HepG2 (cell line): Measurements from ENCODE around the gene TAS2R40. TPM values are rescaled to one million over a fixed set of nuclear protein-coding genes. Genes with fewer than 3 reads are reported as not detected.

Experiments
- ATAC-seq: fragments of 200-7000 bp; cut with Tn5 transposase; 3 replicates; pipeline ENCODE4 v1.9.1; 2020; ENCODE audit warnings: mild to moderate bottlenecking, moderate library complexity
- BruUV-seq: library from RNA; stranded (reverse); fragments of 400-500 nt; replicated peaks from 2 replicates; lab custom pipeline; 2021; lab: Mats Ljungman, UMichigan
- CTCF ChIA-PET: fragments of 300-600 bp; formaldehyde crosslinking; extraction: SDS; loops from one replicate; lab custom pipeline; 2021; ENCODE audit warnings: low total read pairs, inconsistent platforms, low intra/inter-chr PET ratio; lab: Yijun Ruan, JAX
- POLR2A ChIA-PET: fragments of 350-600 bp; sonication (Branson Sonifier 250); formaldehyde crosslinking; loops from one replicate; lab custom pipeline; 2020; ENCODE audit warnings: antibody characterized with exemption, inconsistent platforms; lab: Yijun Ruan, JAX
- DNase-seq: peaks from one replicate; pipeline ENCODE4 v3.0.0-alpha.2; 2015; ENCODE audit warnings: low spot score
- FAIRE-seq: peaks from 3 replicates; lab custom pipeline; 2011; peaks lifted over from hg19 to GRCh38; lab: Jason Lieb, UNC
- H2AFZ ChIP-seq: one replicate; pipeline ENCODE4 v1.6.1; 2011; ENCODE audit warnings: low read length, inconsistent platforms
- H3K27ac ChIP-seq: fragments of 300-600 bp; 3 replicates; pipeline ENCODE4 v1.8.0; 2011; ENCODE audit warnings: mixed run types, mild to moderate bottlenecking, mixed read lengths, low read length, inconsistent platforms; ENCODE audit not compliant: insufficient read depth; ENCODE audit errors: extremely low read length
- H3K27me3 ChIP-seq, 2 experiments: fragments of 200-600 bp in 1 of 2; 2 replicates in 1 of 2; 3 replicates in 1 of 2; pipeline versions ENCODE4 v1.6.0 to v1.8.0; 2011; ENCODE audit warnings: low read length in 2 of 2, mild to moderate bottlenecking in 2 of 2, moderate library complexity in 2 of 2, inconsistent platforms in 1 of 2; ENCODE audit not compliant: insufficient read depth in 2 of 2, control insufficient read depth in 1 of 2
- H3K36me3 ChIP-seq, 2 experiments: fragments of 200-600 bp in 1 of 2; replicated peaks in 1 of 2; 2 replicates in 1 of 2; 3 replicates in 1 of 2; pipeline versions ENCODE4 v1.5.1 to v1.8.0; 2011; ENCODE audit warnings: low read length in 2 of 2, inconsistent platforms in 1 of 2; ENCODE audit not compliant: insufficient read depth in 2 of 2, control insufficient read depth in 1 of 2
- H3K4me1 ChIP-seq: 2 replicates; pipeline ENCODE4 v1.5.1; 2012; ENCODE audit warnings: low read length, inconsistent platforms; ENCODE audit not compliant: insufficient read depth
- H3K4me2 ChIP-seq: 2 replicates; pipeline ENCODE4 v1.6.0; 2011; ENCODE audit warnings: low read depth, low read length, inconsistent platforms
- H3K4me3 ChIP-seq, 3 experiments: fragments of 200-600 bp in 1 of 3; sonication (generic), shearing (Covaris generic) in 1 of 3; replicated peaks in 1 of 3; 2 replicates each; pipeline ENCODE4 v1.5.1; 2011 to 2016; ENCODE audit warnings: low read length in 3 of 3, inconsistent platforms in 2 of 3, low read depth in 2 of 3, mild to moderate bottlenecking in 2 of 3, control low read depth in 1 of 3, mixed read lengths in 1 of 3; ENCODE audit not compliant: insufficient read depth in 1 of 3
- H3K79me2 ChIP-seq: one replicate; pipeline ENCODE4 v1.6.1; 2011; ENCODE audit warnings: low read length, inconsistent platforms; ENCODE audit not compliant: insufficient read depth
- H3K9ac ChIP-seq: 2 replicates; pipeline ENCODE4 v1.6.0; 2011; ENCODE audit warnings: mild to moderate bottlenecking, low read depth, low read length, inconsistent platforms; ENCODE audit not compliant: insufficient read depth
- H3K9me3 ChIP-seq: 2 replicates; pipeline ENCODE4 v1.5.1; 2012; ENCODE audit warnings: mild to moderate bottlenecking, low read length
- H4K20me1 ChIP-seq: 2 replicates; pipeline ENCODE4 v1.6.0; 2011; ENCODE audit warnings: inconsistent platforms, mild to moderate bottlenecking, low read length, moderate library complexity; ENCODE audit not compliant: insufficient read depth
- HNRNPK ChIP-seq: fragments of 200-400 bp; formaldehyde crosslinking; IDR thresholded peaks from 2 replicates; pipeline ENCODE4 v1.6.1; 2018; ENCODE audit warnings: low read length, low read depth, moderate library complexity, mild to moderate bottlenecking; ENCODE audit not compliant: poor library complexity, severe bottlenecking
- KAT2B ChIP-seq: fragments of 150-350 bp; IDR thresholded peaks from 2 replicates; pipeline ENCODE4 v1.6.1; 2014; ENCODE audit warnings: low read depth, low read length, borderline replicate concordance
- MAZ ChIP-seq, 2 experiments: sonication (generic) in 1 of 2; formaldehyde crosslinking in 1 of 2; IDR thresholded peaks; 2 replicates each; pipeline versions ENCODE4 v1.5.0 to v1.6.1; 2012 to 2020; ENCODE audit warnings: low read depth in 2 of 2, mild to moderate bottlenecking in 2 of 2, borderline replicate concordance in 1 of 2, improper control_type of control experiment in 1 of 2, low read length in 1 of 2, missing genetic modification reagents in 1 of 2, moderate library complexity in 1 of 2
- ZBTB38 ChIP-seq: sonication (generic); formaldehyde crosslinking; IDR thresholded peaks from 2 replicates; pipeline ENCODE4 v1.5.1; 2020; ENCODE audit warnings: mild to moderate bottlenecking, missing genetic modification reagents
- ZBTB7B ChIP-seq: sonication (generic); formaldehyde crosslinking; IDR thresholded peaks from 2 replicates; pipeline ENCODE4 v1.4.0; 2020; ENCODE audit warnings: missing genetic modification reagents
- ZNF598 ChIP-seq: sonication (generic); formaldehyde crosslinking; IDR thresholded peaks from 2 replicates; pipeline ENCODE4 v1.5.1; 2020; ENCODE audit warnings: mild to moderate bottlenecking, missing genetic modification reagents, borderline replicate concordance
- ZNF687 ChIP-seq: sonication (generic); formaldehyde crosslinking; IDR thresholded peaks from 2 replicates; pipeline ENCODE4 v1.5.1; 2020; ENCODE audit warnings: mild to moderate bottlenecking, missing genetic modification reagents, moderate library complexity
- ZNF703 ChIP-seq: sonication (generic); formaldehyde crosslinking; IDR thresholded peaks from 2 replicates; pipeline ENCODE4 v1.5.1; 2020; ENCODE audit warnings: missing genetic modification reagents, mild to moderate bottlenecking, moderate library complexity, borderline replicate concordance
- WGBS: methylation state at CpG from one replicate; pipeline ENCODE4 v1.1.6; 2017; ENCODE audit warnings: low lambda C conversion rate; 5-methylcytosine and 5-hydroxymethylcytosine counted together
- in situ Hi-C: cut with HindIII; loops from 2 replicates; pipeline ENCODE4 v1.10.0; 2017; ENCODE audit warnings: low pct_unique_long_range_greater_than_20kb; ENCODE audit not compliant: extremely low pct_ligation_motif_present
- intact Hi-C: fragments of 100-400 bp; cut with micrococcal nuclease; formaldehyde crosslinking; loops from one replicate; pipeline ENCODE4 v1.10.0; 2022; ENCODE audit not compliant: unreplicated experiment
- polyA plus RNA-seq, 8 experiments: library from polyadenylated mRNA; depleted of rRNA in 3 of 8; stranded (reverse) in 7 of 8; unstranded in 1 of 8; fragments of >200 nt; fragmentation: Illumina TruSeq in 4 of 8; extraction: Trizol in 4 of 8; gene quantifications; 2 replicates each; pipeline versions ENCODE4 v1.2.1 to v1.2.3, GENCODE V29; 2011 to 2016; ENCODE audit warnings: low read depth in 4 of 8, missing spikeins in 1 of 8, mixed read lengths in 1 of 8; ENCODE audit not compliant: insufficient read depth in 1 of 8
- total RNA-seq, 5 experiments: library from RNA; depleted of rRNA; stranded (reverse); fragments of >200 nt; fragmentation: Illumina TruSeq; extraction: Trizol; gene quantifications; 2 replicates each; pipeline ENCODE4 v1.2.3, GENCODE V29; 2016; ENCODE audit warnings: low read depth in 1 of 5
- TF ChIP-seq, protein P1 (sequence below): sonication (generic); formaldehyde crosslinking; IDR thresholded peaks from 2 replicates; pipeline ENCODE4 v1.4.0; 2020; ENCODE audit warnings: missing genetic modification reagents

Gene TAS2R40
- total and polyA plus RNA-seq, 2 of the 13 experiments (the other 11 are each of a cell fraction or from before 2014, with no cell fraction given) = not detected

DNA sequence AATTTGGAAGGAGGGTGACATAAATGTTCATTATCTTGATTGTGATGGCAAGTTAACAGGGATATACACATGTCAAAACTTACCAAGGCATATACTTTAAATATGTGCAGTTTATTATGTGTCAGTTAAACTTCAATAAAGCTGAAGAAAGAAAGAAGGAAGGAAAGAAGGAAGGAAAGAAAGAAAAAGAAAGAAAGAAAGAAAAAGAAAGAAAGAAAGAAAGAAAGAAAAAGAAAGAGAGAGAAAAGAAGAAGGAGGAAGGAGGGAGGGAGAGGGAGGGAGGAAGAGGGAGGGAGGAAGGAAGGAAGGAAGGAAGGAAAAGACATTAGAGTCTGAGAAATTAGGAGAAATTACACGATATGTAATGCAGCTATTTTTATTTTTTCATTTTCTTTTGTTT is 25.5 kb downstream of the TAS2R40 start:
- Histone ChIP-seq H3K4me2 (no peak overlapping the region), H3K4me3 (no peak overlapping the region), H3K79me2 (no peaks in the 10 kb centered on the region), H3K4me1 (peaks cover 32% of the 10 kb centered on the region), H3K9me3 (no peaks in the 10 kb centered on the region), H3K27ac (no peak overlapping the region), H3K36me3 (no peaks in the 10 kb centered on the region), H3K9ac (no peak overlapping the region), H4K20me1 (no peaks in the 10 kb centered on the region), H2AFZ (no peak overlapping the region), H3K27me3 (no peaks in the 10 kb centered on the region)
- no peak for DNase-seq
- in situ Hi-C loops = no loop called here
- CTCF ChIA-PET = no interaction called here
- BruUV-seq = no TSS peak
- ATAC-seq = no peak
- no peak for TF ChIP-seq ZNF598 (CRISPR knock-in tag)
- no peak for TF ChIP-seq MAZ (IDR thresholded peaks at IDR 0.05; ENCODE audit: borderline replicate concordance, low read depth, low read length)
- TF ChIP-seq MAZ (CRISPR knock-in tag; IDR thresholded peaks at IDR 0.05; ENCODE audit: low read depth) = no peak
- no peak for TF ChIP-seq ZBTB7B
- TF ChIP-seq HNRNPK = peak; percentile 8
- no peak for TF ChIP-seq KAT2B
- no peak for TF ChIP-seq ZNF687
- no peak for TF ChIP-seq ZBTB38 (CRISPR knock-in tag)
- TF ChIP-seq, protein P1, sequence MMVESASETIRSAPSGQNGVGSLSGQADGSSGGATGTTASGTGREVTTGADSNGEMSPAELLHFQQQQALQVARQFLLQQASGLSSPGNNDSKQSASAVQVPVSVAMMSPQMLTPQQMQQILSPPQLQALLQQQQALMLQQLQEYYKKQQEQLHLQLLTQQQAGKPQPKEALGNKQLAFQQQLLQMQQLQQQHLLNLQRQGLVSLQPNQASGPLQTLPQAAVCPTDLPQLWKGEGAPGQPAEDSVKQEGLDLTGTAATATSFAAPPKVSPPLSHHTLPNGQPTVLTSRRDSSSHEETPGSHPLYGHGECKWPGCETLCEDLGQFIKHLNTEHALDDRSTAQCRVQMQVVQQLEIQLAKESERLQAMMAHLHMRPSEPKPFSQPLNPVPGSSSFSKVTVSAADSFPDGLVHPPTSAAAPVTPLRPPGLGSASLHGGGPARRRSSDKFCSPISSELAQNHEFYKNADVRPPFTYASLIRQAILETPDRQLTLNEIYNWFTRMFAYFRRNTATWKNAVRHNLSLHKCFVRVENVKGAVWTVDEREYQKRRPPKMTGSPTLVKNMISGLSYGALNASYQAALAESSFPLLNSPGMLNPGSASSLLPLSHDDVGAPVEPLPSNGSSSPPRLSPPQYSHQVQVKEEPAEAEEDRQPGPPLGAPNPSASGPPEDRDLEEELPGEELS = no peak
- TF ChIP-seq ZNF703 (CRISPR knock-in tag) = no peak
- WGBS = 38% methylated on average over 1 of the region's 1 CpG
- intact Hi-C loops = no loop called here
- no peak for FAIRE-seq
- POLR2A ChIA-PET = no interaction called here
